Measurements from ENCODE around the gene FOXN1. TPM values are rescaled to one million over a fixed set of nuclear protein-coding genes. Genes with fewer than 3 reads are reported as not detected.
A peak's percentile ranks its signal among the peaks of the same experiment; 100 is the strongest.
"Not testable (repeated sequence)": the region's sequence is repeated elsewhere in the genome, so short reads cannot be mapped to it uniquely, and the experiment has no call there.

The FOXN1 gene
- polyA plus RNA-seq = under 1 TPM in 1 of 4 donors, not detected in 3; 0.16 TPM
- long read RNA-seq, donor 1 = 0 reads
- long read RNA-seq, donor 2 = 0 reads
- long read RNA-seq, donor 3 = 0 reads
- long read RNA-seq, donor 4 = 0 reads
- long read RNA-seq, donor 5 = 0 reads
- long read RNA-seq, donor 6 = 0 reads
- long read RNA-seq, donor 7 = 0 reads
- long read RNA-seq, donor 8 = 0 reads
- long read RNA-seq, donor 9 = 0 reads
- long read RNA-seq, donor 10 = 0 reads

- no peak within 1 kb of the TSS for H3K4me3 ChIP-seq (ENCODE audit: low read depth in 1 of 3, low read length in 3 of 3)
- no peak within 1 kb of the TSS for H3K27ac ChIP-seq (ENCODE audit: low read depth in 1 of 3, low read length in 2 of 3)
- no peaks in the 10 kb centered on the region for H3K9me3 ChIP-seq (ENCODE audit: control insufficient read depth in 2 of 2, insufficient read depth in 1 of 2, low read depth in 1 of 2, low read length in 1 of 2)
- FAIRE-seq (no peak), DNase-seq (no peak)
- peaks cover 0 to 35% (median 11%) of the 10 kb centered on the region in 3 donors for H3K27me3 ChIP-seq (ENCODE audit: control insufficient read depth in 3 of 3, insufficient read depth in 3 of 3, low read length in 3 of 3)
- peaks cover 0 to 7% (median 0%) of the 10 kb centered on the region in 3 donors for H3K4me1 ChIP-seq (ENCODE audit: control insufficient read depth in 3 of 3, insufficient read depth in 2 of 3, low read depth in 1 of 3, low read length in 2 of 3)
- WGBS, 3 donors = 82 to 90% (median 87%) methylated on average over 22 to 28 of the region's 28 CpGs
- no peaks in the 10 kb centered on the region for H3K36me3 ChIP-seq (ENCODE audit: control insufficient read depth in 3 of 3, insufficient read depth in 2 of 3, low read depth in 1 of 3, low read length in 3 of 3)
These were observed at the start of gene FOXN1 for GRCh38 chr17:28505986-28506665. Gene FOXN1 (plus strand): TSS chr17:28506348. CDS start chr17:28523970, 17,622 bp downstream.

GRCh38 chr17:28457890-28458289 lies 48.3 kb upstream of the FOXN1 start:
- H3K36me3 ChIP-seq (ENCODE audit: control insufficient read depth in 3 of 3, insufficient read depth in 2 of 3, low read depth in 1 of 3, low read length in 3 of 3) = no peaks in the 10 kb centered on the region
- no peaks in the 10 kb centered on the region for H3K4me1 ChIP-seq (ENCODE audit: control insufficient read depth in 3 of 3, insufficient read depth in 2 of 3, low read depth in 1 of 3, low read length in 2 of 3)
- no peak for DNase-seq
- H3K27ac ChIP-seq (ENCODE audit: low read depth in 1 of 3, low read length in 2 of 3) = no peak overlapping the region
- no peak for FAIRE-seq
- WGBS, 3 donors = 84 to 94% (median 89%) methylated on average over 6 of the region's 6 CpGs
- no peaks in the 10 kb centered on the region for H3K27me3 ChIP-seq (ENCODE audit: control insufficient read depth in 3 of 3, insufficient read depth in 3 of 3, low read length in 3 of 3)
- peaks cover 0 to 3% of the 10 kb centered on the region in 2 donors for H3K9me3 ChIP-seq (ENCODE audit: control insufficient read depth in 2 of 2, insufficient read depth in 1 of 2, low read depth in 1 of 2, low read length in 1 of 2)
- no peak overlapping the region for H3K4me3 ChIP-seq (ENCODE audit: low read depth in 1 of 3, low read length in 3 of 3)

- WGBS, 3 donors = 95 to 98% (median 97%) methylated on average over 9 to 31 of the region's 32 CpGs
- not testable (repeated sequence) for DNase-seq; FAIRE-seq; H3K27me3 ChIP-seq (ENCODE audit: control insufficient read depth in 3 of 3, insufficient read depth in 3 of 3, low read length in 3 of 3); H3K4me3 ChIP-seq (ENCODE audit: low read depth in 1 of 3, low read length in 3 of 3); H3K36me3 ChIP-seq (ENCODE audit: control insufficient read depth in 3 of 3, insufficient read depth in 2 of 3, low read depth in 1 of 3, low read length in 3 of 3); H3K4me1 ChIP-seq (ENCODE audit: control insufficient read depth in 3 of 3, insufficient read depth in 2 of 3, low read depth in 1 of 3, low read length in 2 of 3); H3K27ac ChIP-seq (ENCODE audit: low read depth in 1 of 3, low read length in 2 of 3); H3K9me3 ChIP-seq (ENCODE audit: control insufficient read depth in 2 of 2, insufficient read depth in 1 of 2, low read depth in 1 of 2, low read length in 1 of 2)
These were observed 47.3 kb upstream of the FOXN1 start for GRCh38 chr17:28458881-28459280.

- DNase-seq (peak in 1 of 2 donors; percentile 40), FAIRE-seq (no peak)
- Histone ChIP-seq H3K4me3 (ENCODE audit: low read depth in 1 of 3, low read length in 3 of 3) (no peak overlapping the region), H3K9me3 (ENCODE audit: control insufficient read depth in 2 of 2, insufficient read depth in 1 of 2, low read depth in 1 of 2, low read length in 1 of 2) (peaks cover 0 to 3% of the 10 kb centered on the region in 2 donors), H3K27me3 (ENCODE audit: control insufficient read depth in 3 of 3, insufficient read depth in 3 of 3, low read length in 3 of 3) (no peaks in the 10 kb centered on the region), H3K4me1 (ENCODE audit: control insufficient read depth in 3 of 3, insufficient read depth in 2 of 3, low read depth in 1 of 3, low read length in 2 of 3) (peaks cover 0 to 2% (median 0%) of the 10 kb centered on the region in 3 donors), H3K27ac (ENCODE audit: low read depth in 1 of 3, low read length in 2 of 3) (no peak overlapping the region), H3K36me3 (ENCODE audit: control insufficient read depth in 3 of 3, insufficient read depth in 2 of 3, low read depth in 1 of 3, low read length in 3 of 3) (no peaks in the 10 kb centered on the region)
- 33 to 75% (median 65%) methylated on average over 10 of the region's 10 CpGs for WGBS, 3 donors
These were observed 45.2 kb upstream of the FOXN1 start for GRCh38 chr17:28460901-28461300.

GRCh38 chr17:28466001-28466400 lies 40.1 kb upstream of the FOXN1 start:
- Histone ChIP-seq H3K4me1 (ENCODE audit: control insufficient read depth in 3 of 3, insufficient read depth in 2 of 3, low read depth in 1 of 3, low read length in 2 of 3) (peaks cover 0 to 28% (median 2%) of the 10 kb centered on the region in 3 donors), H3K9me3 (ENCODE audit: control insufficient read depth in 2 of 2, insufficient read depth in 1 of 2, low read depth in 1 of 2, low read length in 1 of 2) (no peaks in the 10 kb centered on the region), H3K27ac (ENCODE audit: low read depth in 1 of 3, low read length in 2 of 3) (peak overlapping the region in 1 of 3 donors; percentile 28), H3K4me3 (ENCODE audit: low read depth in 1 of 3, low read length in 3 of 3) (no peak overlapping the region), H3K27me3 (ENCODE audit: control insufficient read depth in 3 of 3, insufficient read depth in 3 of 3, low read length in 3 of 3) (no peaks in the 10 kb centered on the region), H3K36me3 (ENCODE audit: control insufficient read depth in 3 of 3, insufficient read depth in 2 of 3, low read depth in 1 of 3, low read length in 3 of 3) (no peaks in the 10 kb centered on the region)
- 49 to 55% (median 51%) methylated on average over 9 of the region's 9 CpGs for WGBS, 3 donors
- no peak for DNase-seq
- FAIRE-seq = no peak

GRCh38 chr17:28466521-28467048 lies 39.6 kb upstream of the FOXN1 start:
- WGBS, 3 donors = 11 to 40% (median 29%) methylated on average over 5 of the region's 5 CpGs
- peak; percentile 47 to 84 for DNase-seq
- Histone ChIP-seq H3K36me3 (ENCODE audit: control insufficient read depth in 3 of 3, insufficient read depth in 2 of 3, low read depth in 1 of 3, low read length in 3 of 3) (no peaks in the 10 kb centered on the region), H3K4me1 (ENCODE audit: control insufficient read depth in 3 of 3, insufficient read depth in 2 of 3, low read depth in 1 of 3, low read length in 2 of 3) (peaks cover 0 to 34% (median 3%) of the 10 kb centered on the region in 3 donors), H3K27ac (ENCODE audit: low read depth in 1 of 3, low read length in 2 of 3) (peak overlapping the region in 2 of 3 donors; percentile 1 to 53), H3K4me3 (ENCODE audit: low read depth in 1 of 3, low read length in 3 of 3) (no peak overlapping the region), H3K27me3 (ENCODE audit: control insufficient read depth in 3 of 3, insufficient read depth in 3 of 3, low read length in 3 of 3) (no peaks in the 10 kb centered on the region), H3K9me3 (ENCODE audit: control insufficient read depth in 2 of 2, insufficient read depth in 1 of 2, low read depth in 1 of 2, low read length in 1 of 2) (no peaks in the 10 kb centered on the region)
- no peak for FAIRE-seq

GRCh38 chr17:28467456-28468025 lies 38.6 kb upstream of the FOXN1 start:
- no peaks in the 10 kb centered on the region for H3K36me3 ChIP-seq (ENCODE audit: control insufficient read depth in 3 of 3, insufficient read depth in 2 of 3, low read depth in 1 of 3, low read length in 3 of 3)

GRCh38 chr17:28468033-28468735 lies 38.0 kb upstream of the FOXN1 start:
- 63 to 84% (median 82%) methylated on average over 15 to 19 of the region's 20 CpGs for WGBS, 3 donors
- H3K4me1 ChIP-seq (ENCODE audit: control insufficient read depth in 3 of 3, insufficient read depth in 2 of 3, low read depth in 1 of 3, low read length in 2 of 3) = peaks cover 0 to 49% (median 10%) of the 10 kb centered on the region in 3 donors
- FAIRE-seq; DNase-seq; H3K27ac ChIP-seq (ENCODE audit: low read depth in 1 of 3, low read length in 2 of 3); H3K36me3 ChIP-seq (ENCODE audit: control insufficient read depth in 3 of 3, insufficient read depth in 2 of 3, low read depth in 1 of 3, low read length in 3 of 3); H3K9me3 ChIP-seq (ENCODE audit: control insufficient read depth in 2 of 2, insufficient read depth in 1 of 2, low read depth in 1 of 2, low read length in 1 of 2); H3K27me3 ChIP-seq (ENCODE audit: control insufficient read depth in 3 of 3, insufficient read depth in 3 of 3, low read length in 3 of 3); H3K4me3 ChIP-seq (ENCODE audit: low read depth in 1 of 3, low read length in 3 of 3): not testable (repeated sequence)

More at GRCh38 chr17:28467456-28468025, 38.6 kb upstream of the FOXN1 start:
- Histone ChIP-seq H3K27me3 (ENCODE audit: control insufficient read depth in 3 of 3, insufficient read depth in 3 of 3, low read length in 3 of 3) (no peaks in the 10 kb centered on the region), H3K9me3 (ENCODE audit: control insufficient read depth in 2 of 2, insufficient read depth in 1 of 2, low read depth in 1 of 2, low read length in 1 of 2) (no peaks in the 10 kb centered on the region), H3K27ac (ENCODE audit: low read depth in 1 of 3, low read length in 2 of 3) (no peak overlapping the region), H3K4me3 (ENCODE audit: low read depth in 1 of 3, low read length in 3 of 3) (no peak overlapping the region), H3K4me1 (ENCODE audit: control insufficient read depth in 3 of 3, insufficient read depth in 2 of 3, low read depth in 1 of 3, low read length in 2 of 3) (peaks cover 0 to 43% (median 10%) of the 10 kb centered on the region in 3 donors)
- 66 to 83% (median 77%) methylated on average over 17 of the region's 17 CpGs for WGBS, 3 donors
- DNase-seq = no peak
- FAIRE-seq = no peak

Measured in small intestine (tissue), 16 donors.